H9 (cell line): ENCODE results near the gene ANGPTL7. TPM values are rescaled to one million over a fixed set of nuclear protein-coding genes. Genes with fewer than 3 reads are reported as not detected.

Experiments
- DNase-seq: peaks from one replicate; pipeline ENCODE4 v3.0.0-alpha.2; 2017
- H2AFZ ChIP-seq: one replicate; pipeline ENCODE4 v1.6.1; 2013; ENCODE audit warnings: mild to moderate bottlenecking, low read length, control low read depth, moderate library complexity
- H2AK5ac ChIP-seq: 2 replicates; pipeline ENCODE4 v1.6.1; 2013; ENCODE audit warnings: low read length, control low read depth, mixed read lengths; ENCODE audit not compliant: insufficient read length
- H2BK120ac ChIP-seq: one replicate; pipeline ENCODE4 v1.6.1; 2013; ENCODE audit warnings: low read depth, mild to moderate bottlenecking, low read length, control low read depth, inconsistent platforms; ENCODE audit not compliant: poor library complexity, severe bottlenecking
- H2BK12ac ChIP-seq: 2 replicates; pipeline ENCODE4 v1.6.1; 2013; ENCODE audit warnings: low read length, control low read depth, mixed read lengths, low read depth; ENCODE audit not compliant: insufficient read length
- H2BK15ac ChIP-seq: 2 replicates; pipeline ENCODE4 v1.6.1; 2013; ENCODE audit warnings: low read depth, low read length, control low read depth
- H2BK20ac ChIP-seq: one replicate; pipeline ENCODE4 v1.6.1; 2013; ENCODE audit warnings: low read depth, mild to moderate bottlenecking, low read length, control low read depth, inconsistent platforms; ENCODE audit not compliant: poor library complexity, severe bottlenecking
- H2BK5ac ChIP-seq: 2 replicates; pipeline ENCODE4 v1.6.1; 2013; ENCODE audit warnings: low read length, control low read depth, mixed read lengths; ENCODE audit not compliant: insufficient read length
- H3K14ac ChIP-seq: 2 replicates; pipeline ENCODE4 v1.6.1; 2013; ENCODE audit warnings: low read length, control low read depth; ENCODE audit not compliant: insufficient read depth
- H3K18ac ChIP-seq: 2 replicates; pipeline ENCODE4 v1.6.1; 2013; ENCODE audit warnings: low read depth, mild to moderate bottlenecking, mixed read lengths, low read length, control low read depth; ENCODE audit not compliant: insufficient read length
- H3K23ac ChIP-seq: 2 replicates; pipeline ENCODE4 v1.6.1; 2013; ENCODE audit warnings: low read length, control low read depth, mixed read lengths, low read depth; ENCODE audit not compliant: insufficient read length
- H3K23me2 ChIP-seq: 2 replicates; pipeline ENCODE4 v1.6.1; 2013; ENCODE audit warnings: low read depth, mild to moderate bottlenecking, mixed read lengths, low read length, control low read depth; ENCODE audit not compliant: insufficient read length, poor library complexity, severe bottlenecking
- H3K27ac ChIP-seq: 2 replicates; pipeline ENCODE4 v1.5.1; 2013; ENCODE audit warnings: low read length, control low read depth, mixed read lengths, low read depth; ENCODE audit not compliant: insufficient read length
- H3K27me3 ChIP-seq: 2 replicates; pipeline ENCODE4 v1.6.1; 2013; ENCODE audit warnings: low read length, control low read depth, inconsistent platforms; ENCODE audit not compliant: insufficient read depth
- H3K4ac ChIP-seq: 2 replicates; pipeline ENCODE4 v1.6.1; 2013; ENCODE audit warnings: low read depth, mild to moderate bottlenecking, control low read depth, inconsistent platforms, low read length, moderate library complexity
- H3K4me1 ChIP-seq: 2 replicates; pipeline ENCODE4 v1.6.1; 2013; ENCODE audit warnings: low read length, control low read depth, inconsistent platforms; ENCODE audit not compliant: insufficient read depth
- H3K4me2 ChIP-seq: 2 replicates; pipeline ENCODE4 v1.6.1; 2013; ENCODE audit warnings: low read length, control low read depth, mixed read lengths; ENCODE audit not compliant: insufficient read length, insufficient read depth
- H3K56ac ChIP-seq: 2 replicates; pipeline ENCODE4 v1.6.1; 2013; ENCODE audit warnings: low read depth, mild to moderate bottlenecking, mixed read lengths, low read length, control low read depth; ENCODE audit not compliant: insufficient read length
- H3K79me1 ChIP-seq: 2 replicates; pipeline ENCODE4 v1.6.1; 2013; ENCODE audit warnings: low read depth, mild to moderate bottlenecking, moderate library complexity, low read length, control low read depth, inconsistent platforms; ENCODE audit not compliant: insufficient read depth, poor library complexity, severe bottlenecking
- H3K79me2 ChIP-seq: 2 replicates; pipeline ENCODE4 v1.6.1; 2013; ENCODE audit warnings: low read length, control low read depth, inconsistent platforms; ENCODE audit not compliant: insufficient read depth
- H3K9ac ChIP-seq: 2 replicates; pipeline ENCODE4 v1.6.1; 2013; ENCODE audit warnings: low read length, control low read depth, mixed read lengths; ENCODE audit not compliant: insufficient read length; ENCODE audit errors: extremely low read depth
- H3K9me3 ChIP-seq: one replicate; pipeline ENCODE4 v1.6.1; 2013; ENCODE audit warnings: low read depth, low read length, inconsistent platforms; ENCODE audit not compliant: control insufficient read depth
- H3T11ph ChIP-seq: one replicate; pipeline ENCODE4 v1.6.1; 2013; ENCODE audit warnings: mild to moderate bottlenecking, low read length, control low read depth, inconsistent platforms
- H4K20me1 ChIP-seq: one replicate; pipeline ENCODE4 v1.6.1; 2013; ENCODE audit not compliant: control insufficient read depth, insufficient read length, insufficient read depth
- H4K5ac ChIP-seq: 2 replicates; pipeline ENCODE4 v1.6.1; 2013; ENCODE audit warnings: low read depth, mild to moderate bottlenecking, mixed read lengths, low read length, control low read depth; ENCODE audit not compliant: insufficient read length
- H4K8ac ChIP-seq: replicated peaks from 2 replicates; pipeline ENCODE4 v1.6.1; 2013; ENCODE audit warnings: low read length, control low read depth, mixed read lengths, low read depth; ENCODE audit not compliant: insufficient read length
- H4K91ac ChIP-seq: 2 replicates; pipeline ENCODE4 v1.6.1; 2013; ENCODE audit warnings: low read depth, mild to moderate bottlenecking, moderate library complexity, mixed read lengths, low read length, control low read depth; ENCODE audit not compliant: insufficient read length
- H3K27ac Mint-ChIP-seq, 3 experiments: 2 replicates in 2 of 3; 3 replicates in 1 of 3; pipeline ENCODE4 v1.8.0; 2020 to 2021; ENCODE audit warnings: mixed read lengths in 3 of 3, mild to moderate bottlenecking in 1 of 3, moderate library complexity in 1 of 3
- H3K27me3 Mint-ChIP-seq: 2 replicates; pipeline ENCODE4 v1.8.0; 2021; ENCODE audit warnings: low read depth, mild to moderate bottlenecking, moderate library complexity, mixed read lengths
- H3K36me3 Mint-ChIP-seq, 3 experiments: 2 replicates in 2 of 3; 3 replicates in 1 of 3; pipeline ENCODE4 v1.8.0; 2020 to 2021; ENCODE audit warnings: low read depth in 3 of 3, mixed read lengths in 3 of 3; ENCODE audit not compliant: insufficient read depth in 1 of 3
- H3K4me1 Mint-ChIP-seq, 2 experiments: 2 replicates each; pipeline ENCODE4 v1.8.0; 2020; ENCODE audit warnings: mixed read lengths in 2 of 2
- H3K4me3 Mint-ChIP-seq, 2 experiments: 2 replicates in 1 of 2; 3 replicates in 1 of 2; pipeline ENCODE4 v1.8.0; 2020 to 2021; ENCODE audit warnings: mild to moderate bottlenecking in 2 of 2, mixed read lengths in 2 of 2, moderate library complexity in 1 of 2
- H3K9me3 Mint-ChIP-seq, 2 experiments: 2 replicates in 1 of 2; 3 replicates in 1 of 2; pipeline ENCODE4 v1.8.0; 2020; ENCODE audit warnings: mild to moderate bottlenecking in 2 of 2, mixed read lengths in 2 of 2, moderate library complexity in 1 of 2
- CTCF ChIP-seq: fragments of 200-600 bp; sonication (generic); conservative IDR thresholded peaks from 3 replicates; pipeline ENCODE4 v1.8.0; 2021; ENCODE audit warnings: antibody characterized with exemption, mild to moderate bottlenecking
- WGBS: extraction: QIAGEN DNeasy Blood & Tissue Kit; methylation state at CpG from one replicate; pipeline ENCODE4 v1.1.7; 2013; ENCODE audit warnings: missing lambda C conversion rate, low lambda C conversion rate, mixed read lengths; ENCODE audit not compliant: insufficient read length; ENCODE audit errors: extremely low coverage; 5-methylcytosine and 5-hydroxymethylcytosine counted together
- total RNA-seq: library from RNA; stranded (reverse); gene quantifications from 2 replicates; pipeline ENCODE4 v1.2.1, GENCODE V29; 2021

Gene ANGPTL7
- total RNA-seq, 1 experiment from 2014 or later, result not detected

GRCh38 chr1:11143401-11143800 lies 45.8 kb upstream of the ANGPTL7 start:
- no peak overlapping the region for H2BK20ac ChIP-seq
- H3K4me2 ChIP-seq, result no peak overlapping the region
- H2BK12ac ChIP-seq, result no peak overlapping the region
- H3K9ac ChIP-seq, result no peak overlapping the region
- no peak overlapping the region for H3K4ac ChIP-seq
- no peaks in the 10 kb centered on the region for H3K79me1 ChIP-seq
- H4K5ac ChIP-seq, result no peak overlapping the region
- Mint-ChIP-seq H3K36me3 (peaks cover 25 to 70% (median 45%) of the 10 kb centered on the region in 3 experiments; a peak in 6 of 7 replicates), H3K27ac (no peak overlapping the region), H3K4me3 (no peak overlapping the region), H3K4me1 (peaks cover 11 to 14% of the 10 kb centered on the region in 2 experiments), H3K9me3 (no peaks in the 10 kb centered on the region), H3K27me3 (no peaks in the 10 kb centered on the region)
- no peaks in the 10 kb centered on the region for H4K20me1 ChIP-seq
- no peak overlapping the region for H4K91ac ChIP-seq
- no peak overlapping the region for H2BK120ac ChIP-seq
- no peak overlapping the region for H3K18ac ChIP-seq
- no peaks in the 10 kb centered on the region for H3K23me2 ChIP-seq
- H3K79me2 ChIP-seq, result no peaks in the 10 kb centered on the region
- H2AK5ac ChIP-seq, result no peak overlapping the region
- H3K56ac ChIP-seq, result no peak overlapping the region
- H2BK5ac ChIP-seq, result no peak overlapping the region
- no peak overlapping the region for H2BK15ac ChIP-seq
- no peak overlapping the region for H2AFZ ChIP-seq
- 0 out of 2 replicates have a peak, but pooled peaks cover 3% of the 10 kb centered on the region for H3K4me1 ChIP-seq
- H3K27me3 ChIP-seq, result no peaks in the 10 kb centered on the region; the same call in 1 of the 2 replicates
- no peak overlapping the region for H3K14ac ChIP-seq
- 100% methylated on average over 2 of the region's 5 CpGs for WGBS
- DNase-seq, result no peak
- H3K27ac ChIP-seq, result no peak overlapping the region
- no peak overlapping the region for H3K23ac ChIP-seq
- H4K8ac ChIP-seq, result no peak overlapping the region
- H3K9me3 ChIP-seq, result no peaks in the 10 kb centered on the region
- H3T11ph ChIP-seq, result no peak overlapping the region
- TF ChIP-seq CTCF, result no peak
